GM20431 (cell line): ENCODE data around the gene NRG2.

Experiments used
- in situ Hi-C: fragments of 300-500 bp; cut with MseI, MboI; formaldehyde crosslinking; loops from one replicate; pipeline ENCODE4 v1.15.0; 2020; ENCODE audit warnings: low sequenced_read_pairs; ENCODE audit not compliant: unreplicated experiment

Gene NRG2

DNA sequence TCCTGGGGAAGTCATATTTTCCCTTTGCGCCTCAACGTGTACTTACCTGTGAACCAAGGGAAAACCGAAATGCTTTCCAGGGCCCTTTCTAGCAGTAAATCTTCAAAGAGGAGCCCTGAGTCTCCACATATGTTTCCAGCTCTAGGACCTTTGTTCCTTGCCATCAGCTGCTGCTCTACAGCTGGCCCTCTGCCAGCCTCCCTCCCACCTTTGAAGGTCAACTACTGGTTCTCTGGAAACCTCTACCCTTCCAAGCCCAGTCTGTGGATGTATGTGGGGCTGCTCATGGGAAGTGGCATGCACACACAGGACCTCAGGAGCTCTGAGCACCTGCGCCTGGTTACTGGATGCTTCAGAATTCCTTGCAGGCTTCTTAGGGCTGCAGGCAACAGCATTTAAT lies 130.3 kb downstream of the NRG2 start:
- in situ Hi-C loops = no loop called here

DNA sequence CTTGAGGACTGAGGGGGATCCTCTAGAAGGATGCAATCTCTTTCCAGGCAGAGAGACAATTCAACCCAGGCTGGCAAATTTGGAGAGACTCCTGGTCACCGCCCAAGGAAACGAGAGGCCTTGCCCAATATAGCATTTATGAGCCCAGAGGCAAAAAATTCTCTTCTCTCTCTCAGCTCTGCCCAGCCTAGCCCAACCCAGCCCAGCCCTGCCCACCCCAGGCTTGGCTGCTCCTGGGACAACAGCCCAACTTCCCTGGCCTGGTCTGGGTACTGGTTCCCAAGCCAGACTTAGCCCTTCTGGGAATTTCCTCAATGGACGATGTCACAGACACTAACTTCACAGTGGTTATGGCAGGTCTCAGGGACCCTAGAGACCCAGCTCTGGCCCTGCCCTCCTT lies 130.9 kb downstream of the NRG2 start:
- in situ Hi-C loops = no loop called here

DNA sequence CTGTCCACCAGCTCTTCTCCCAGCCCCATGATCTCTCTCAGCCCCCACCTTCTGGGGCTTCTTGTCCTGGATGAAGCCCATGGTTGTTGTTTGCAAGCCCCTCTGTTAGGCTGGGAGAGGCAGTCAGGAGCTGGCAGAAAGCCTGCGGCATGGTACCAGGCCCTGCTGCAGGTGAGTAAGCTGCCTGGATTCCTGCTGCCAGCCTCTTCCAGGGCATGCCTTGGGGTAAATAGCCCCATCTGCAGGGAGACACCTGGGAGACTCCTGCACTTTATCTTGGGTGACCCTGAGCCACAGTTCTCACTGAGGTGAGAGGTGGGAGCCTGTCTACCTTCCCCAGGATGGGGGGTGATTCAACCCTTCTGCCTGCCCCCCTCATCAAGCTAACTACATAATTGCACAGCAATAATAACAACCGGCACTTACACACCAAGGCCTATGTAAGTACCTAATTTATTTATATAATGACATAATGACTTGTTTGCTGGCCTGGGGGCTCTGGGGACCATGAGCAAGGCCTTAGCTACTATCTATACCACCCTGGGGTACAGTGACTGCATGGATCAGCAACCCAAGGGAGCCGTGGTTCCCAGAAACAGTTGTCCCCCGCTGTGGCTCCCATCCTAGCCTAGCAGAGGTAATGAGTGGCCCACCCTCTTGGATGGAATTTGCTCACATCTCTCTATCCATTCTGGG lies 131.5 kb downstream of the NRG2 start:
- in situ Hi-C loops = no loop called here

DNA sequence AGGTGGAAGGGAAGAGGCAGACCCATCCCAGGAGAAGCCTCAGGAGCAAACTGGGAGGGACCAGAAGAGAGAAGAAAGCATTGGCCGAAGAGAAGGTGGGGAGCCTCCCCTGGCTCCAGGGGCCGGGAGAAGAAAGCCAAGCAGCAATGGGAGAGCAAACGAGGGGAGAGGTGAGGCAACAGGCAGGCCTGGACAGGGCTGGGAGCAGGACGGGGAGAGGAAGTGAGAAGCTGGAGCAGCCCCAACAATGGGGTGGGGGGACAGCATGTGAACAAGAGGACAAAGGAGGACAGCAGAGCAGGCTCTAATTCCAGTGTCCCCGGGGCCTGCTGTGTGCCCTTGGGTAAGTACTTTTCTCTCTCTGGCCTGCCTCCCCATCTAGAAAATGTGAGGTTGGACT lies 132.2 kb downstream of the NRG2 start:
- in situ Hi-C loops = no loop called here

DNA sequence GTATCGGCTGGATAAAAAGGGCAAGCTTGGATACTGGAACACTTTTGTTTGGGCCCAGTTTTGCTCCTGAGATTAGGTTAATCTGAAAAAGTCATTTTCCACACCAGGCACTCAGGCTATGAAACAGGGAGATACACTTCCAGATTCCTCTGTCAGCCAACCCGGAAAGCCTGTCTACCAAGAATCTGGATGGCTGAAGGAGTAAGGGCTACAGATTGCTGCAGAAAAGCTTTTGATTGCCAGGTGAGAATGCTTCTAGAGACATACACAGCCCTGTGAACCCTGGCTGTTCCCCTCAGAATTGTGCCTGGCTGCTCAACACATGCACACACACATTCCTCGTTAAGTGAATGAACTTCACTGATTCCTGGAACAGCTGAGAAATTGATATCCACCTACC lies 133.1 kb downstream of the NRG2 start:
- in situ Hi-C loops = no loop called here

DNA sequence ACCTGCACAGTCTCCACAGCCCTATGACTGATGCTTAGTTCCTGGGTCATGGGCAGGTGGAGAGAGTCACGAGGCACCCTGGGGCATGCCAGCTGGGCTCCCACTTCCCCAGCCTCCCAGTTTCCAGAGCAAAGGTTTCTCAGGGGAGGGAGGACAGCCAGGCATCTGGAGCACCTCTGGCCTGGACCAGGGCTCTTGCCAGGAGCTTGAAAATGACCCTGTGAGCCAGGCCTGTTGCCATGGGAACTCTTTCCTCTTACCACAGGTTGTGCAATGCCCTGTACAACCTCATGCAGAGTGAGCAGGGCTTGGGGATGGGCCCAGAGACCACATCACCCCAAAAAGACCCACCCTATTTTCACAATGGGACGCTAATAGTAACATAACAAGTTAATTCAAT lies 134.3 kb downstream of the NRG2 start:
- in situ Hi-C loops = no loop called here

DNA sequence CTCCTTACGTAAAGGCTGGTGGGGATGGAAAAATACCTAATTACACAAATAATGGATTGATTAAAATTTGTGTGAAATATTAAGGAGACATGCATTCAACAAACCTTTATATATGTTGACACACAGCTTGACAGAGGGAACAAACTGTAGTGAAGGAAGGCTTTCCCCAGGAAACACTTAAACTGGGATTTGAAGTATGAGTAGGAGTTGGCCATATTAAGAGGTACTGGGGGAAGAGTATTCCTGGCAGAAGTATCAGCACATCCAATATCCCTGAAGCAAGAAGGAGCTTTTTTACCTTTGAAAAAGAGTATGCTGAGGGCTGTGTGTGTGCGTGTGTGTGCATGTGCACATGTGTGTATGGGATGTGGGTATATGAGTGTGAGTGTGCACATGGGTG lies 136.4 kb downstream of the NRG2 start:
- in situ Hi-C loops = no loop called here

DNA sequence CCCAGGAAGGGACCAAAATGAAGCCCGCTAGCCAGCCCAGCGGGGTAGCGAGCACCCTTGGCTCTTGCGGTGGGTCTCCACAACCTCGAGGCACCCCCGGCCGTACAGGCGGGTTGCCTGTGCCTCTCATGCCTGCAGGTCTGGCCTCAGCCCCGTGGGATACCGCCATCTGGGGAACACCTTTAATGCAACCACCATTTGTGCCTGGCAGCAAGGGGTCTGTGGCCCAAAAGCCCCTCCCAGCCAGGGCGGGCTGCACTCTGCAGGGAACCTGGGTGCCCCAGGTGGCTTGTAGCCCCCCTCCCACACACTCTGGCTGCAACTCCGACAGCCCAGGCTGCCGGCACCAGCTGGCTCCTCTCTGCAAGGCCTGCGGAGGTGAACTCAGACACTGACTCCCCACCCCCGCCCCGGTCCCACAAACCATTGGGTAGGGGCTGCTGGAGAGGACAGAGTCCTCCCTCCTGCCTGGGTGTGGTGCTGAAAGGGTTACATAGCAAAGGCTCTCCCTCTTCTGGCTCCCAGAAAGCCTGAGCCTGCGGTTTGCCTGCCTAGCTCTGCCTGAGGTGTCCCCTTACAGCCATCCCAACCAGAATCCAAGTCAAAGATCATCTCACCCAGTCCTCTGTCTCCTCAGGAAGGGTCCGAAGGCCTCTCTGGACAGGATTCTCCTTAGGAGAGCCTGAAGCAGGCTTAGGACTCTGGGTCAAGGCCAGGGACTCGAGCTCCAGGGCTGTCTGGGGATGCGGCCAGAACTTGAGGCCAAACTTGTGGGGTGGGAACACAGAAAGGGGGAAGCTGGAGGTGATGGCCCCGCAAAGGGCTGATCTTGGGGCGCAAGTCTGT lies 138.1 kb downstream of the NRG2 start:
- in situ Hi-C loops = no loop called here

DNA sequence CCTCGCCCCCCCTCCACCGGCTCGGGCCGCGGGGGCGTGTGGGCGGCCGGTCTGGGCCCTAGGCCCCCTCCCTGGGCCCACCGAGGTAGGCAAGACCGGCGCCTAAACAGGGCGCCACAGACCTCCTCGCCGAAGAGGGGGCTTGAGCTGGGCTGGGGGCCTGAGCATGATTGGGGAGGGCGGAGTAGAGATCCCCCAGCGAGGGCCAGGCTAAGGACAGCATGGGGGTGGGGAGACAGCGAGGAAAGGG lies 138.6 kb downstream of the NRG2 start:
- in situ Hi-C loops = no loop called here

DNA sequence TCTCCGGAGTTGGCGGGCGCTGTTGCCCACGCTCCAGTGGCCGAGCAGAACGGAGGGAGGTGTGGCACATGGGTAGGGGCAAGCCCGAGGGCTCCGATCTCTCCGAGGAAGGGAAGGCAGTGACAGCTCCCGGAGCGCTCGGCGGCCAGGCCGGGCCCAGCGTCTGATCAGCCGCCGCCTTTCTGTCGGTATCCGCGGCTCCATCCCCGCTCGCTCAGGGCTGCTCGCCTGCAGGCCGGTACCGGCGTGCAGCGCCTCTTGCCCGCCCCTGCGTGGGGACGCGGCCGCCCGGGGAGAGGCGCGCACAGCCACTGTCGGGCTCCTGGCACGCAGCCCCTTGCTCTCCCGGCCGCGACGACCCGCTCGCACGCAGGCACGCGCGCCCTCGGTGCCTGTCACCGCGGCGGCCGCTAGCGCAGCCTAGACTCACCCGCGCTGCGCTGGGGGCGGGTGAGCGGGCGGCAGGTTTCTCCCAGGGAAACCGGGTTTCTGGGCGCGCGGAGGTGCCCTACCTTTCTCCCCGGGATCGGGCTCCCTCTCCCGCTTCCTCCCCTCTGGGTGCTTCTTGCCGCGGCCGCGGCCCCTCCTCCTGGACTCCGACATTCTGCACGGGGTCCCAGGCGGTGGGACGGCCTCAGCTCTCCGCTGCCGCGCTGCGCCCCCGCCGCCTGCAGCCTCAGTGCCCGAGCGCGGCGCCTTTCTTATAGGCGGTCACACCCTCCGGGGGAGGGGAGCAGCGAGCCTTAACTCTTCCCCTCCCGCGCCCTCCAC lies 139.1 kb downstream of the NRG2 start:
- in situ Hi-C loops = no loop called here

DNA sequence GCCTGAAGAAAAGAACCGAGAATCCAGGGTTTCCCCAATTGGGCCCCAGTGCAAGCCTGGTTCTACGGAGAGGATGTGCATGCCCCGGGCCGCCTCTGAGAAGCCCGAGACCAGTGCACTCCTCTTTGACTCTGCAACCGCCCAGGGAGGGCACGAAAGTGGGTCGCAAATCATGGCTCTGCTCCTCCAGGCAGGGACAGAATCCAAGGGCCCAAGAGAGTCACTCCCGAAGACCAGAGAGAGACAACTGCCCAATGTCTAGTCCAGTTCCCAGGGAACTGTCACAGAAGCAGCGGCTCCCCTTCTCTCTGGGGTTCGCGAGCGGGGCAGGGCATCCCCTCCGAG lies 139.7 kb downstream of the NRG2 start:
- in situ Hi-C loops = no loop called here

DNA sequence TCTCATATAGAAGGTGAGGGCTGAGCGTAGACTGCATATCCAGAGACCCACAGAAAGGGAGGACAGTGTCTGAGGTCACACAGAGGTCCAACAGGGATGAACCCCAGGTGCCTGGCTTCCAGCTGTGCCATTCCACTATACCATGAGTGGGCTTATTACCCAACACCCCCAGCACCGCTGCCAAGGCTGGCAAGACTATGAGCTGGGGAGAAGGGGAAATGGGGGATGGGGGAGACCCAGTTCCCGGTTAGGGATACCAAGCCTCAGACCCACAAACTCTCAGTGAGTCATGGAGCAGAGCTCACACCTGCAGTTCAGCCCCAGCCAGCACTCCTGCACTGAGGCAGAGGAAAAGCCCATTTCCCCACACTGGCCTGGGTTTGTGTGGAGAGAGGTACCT lies 141.1 kb downstream of the NRG2 start:
- in situ Hi-C loops = no loop called here

DNA sequence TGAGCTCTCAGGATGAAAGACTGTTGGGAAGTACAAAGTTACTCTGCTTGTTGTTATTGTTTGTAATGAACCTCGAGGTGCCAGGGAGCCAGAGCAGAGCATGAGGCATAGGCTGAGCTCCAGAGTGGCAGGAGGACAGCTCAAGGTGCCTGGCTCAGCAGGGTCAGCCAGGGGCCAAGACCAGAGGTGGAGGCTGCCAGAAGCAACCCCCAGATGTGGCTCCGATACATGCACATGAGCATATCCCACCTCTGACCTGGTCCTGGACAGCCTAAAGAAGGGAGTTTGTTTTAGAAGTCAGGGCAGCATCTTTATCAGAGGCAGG lies 141.9 kb downstream of the NRG2 start:
- in situ Hi-C loops = no loop called here

DNA sequence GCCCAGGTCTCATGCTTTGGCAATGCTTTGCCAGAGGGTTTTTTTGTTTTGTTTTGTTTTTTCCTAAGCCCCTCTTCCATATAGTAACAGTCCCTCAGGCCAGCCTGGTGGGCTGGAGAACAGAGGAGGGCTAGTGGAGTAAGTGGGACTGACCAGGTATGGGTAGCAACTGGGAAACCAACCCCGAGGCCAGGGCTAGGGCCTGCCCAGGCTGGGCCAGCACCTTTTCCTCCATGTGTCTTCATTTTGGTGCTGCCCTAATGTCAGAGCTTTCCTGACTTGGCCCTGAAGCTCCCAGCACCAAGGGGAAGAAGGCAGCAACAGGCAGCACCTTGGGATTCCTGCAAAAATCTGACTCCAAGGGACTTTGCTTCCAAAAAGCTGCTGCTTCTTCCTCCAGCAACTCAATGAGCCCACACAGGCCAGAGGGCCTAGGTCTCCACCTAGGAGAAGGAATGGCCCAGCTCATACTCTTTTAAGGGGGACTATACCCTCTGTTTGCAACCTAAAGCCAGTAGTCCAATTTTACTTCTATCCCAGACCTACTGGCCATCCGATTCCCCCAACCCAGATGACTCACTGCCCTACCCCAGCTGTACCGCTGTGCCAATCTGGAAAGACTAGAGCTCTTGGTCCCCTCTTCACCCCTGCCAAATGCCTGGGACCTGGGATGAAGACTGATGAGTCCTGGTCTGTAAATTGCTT lies 142.4 kb downstream of the NRG2 start:
- in situ Hi-C loops = no loop called here

DNA sequence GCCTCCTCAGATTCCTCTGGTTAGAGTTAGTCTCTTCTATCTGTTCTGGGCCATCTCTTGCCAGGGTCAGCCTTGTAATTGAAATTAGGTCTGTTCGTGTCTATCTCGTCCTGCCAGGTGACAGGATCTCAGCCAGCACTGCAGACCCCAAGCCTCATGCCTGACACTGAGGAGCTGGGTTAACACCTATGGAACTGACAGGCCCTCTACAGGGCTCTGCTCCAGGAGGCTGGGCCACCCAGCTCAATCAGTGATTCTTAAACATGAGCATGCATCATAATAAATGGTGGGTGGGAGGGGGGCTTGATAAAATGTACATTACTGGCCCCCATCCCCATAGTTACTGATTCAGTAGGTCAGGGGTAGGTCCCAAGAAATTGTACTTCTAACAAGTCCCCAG lies 144.1 kb downstream of the NRG2 start:
- in situ Hi-C loops = no loop called here

DNA sequence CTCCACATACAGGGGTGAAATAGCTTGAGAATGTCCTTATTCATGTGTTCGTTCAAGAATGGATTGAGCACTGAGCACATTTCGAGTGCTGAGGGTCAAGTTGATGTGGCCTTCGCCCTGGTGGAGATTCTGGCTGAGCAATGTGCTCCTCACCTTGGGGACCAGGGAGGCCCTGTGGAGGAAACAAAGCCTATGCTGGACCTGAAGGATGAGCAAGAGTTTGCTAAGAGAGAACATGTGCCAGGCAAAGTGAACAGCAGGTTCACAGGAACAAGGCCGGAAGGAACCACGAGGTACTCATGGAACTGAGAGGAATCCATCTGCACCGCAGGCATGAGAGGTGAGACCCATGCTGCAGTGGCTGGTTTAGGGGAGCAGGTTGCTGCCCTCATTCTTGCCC lies 145.1 kb downstream of the NRG2 start:
- in situ Hi-C loops = no loop called here

DNA sequence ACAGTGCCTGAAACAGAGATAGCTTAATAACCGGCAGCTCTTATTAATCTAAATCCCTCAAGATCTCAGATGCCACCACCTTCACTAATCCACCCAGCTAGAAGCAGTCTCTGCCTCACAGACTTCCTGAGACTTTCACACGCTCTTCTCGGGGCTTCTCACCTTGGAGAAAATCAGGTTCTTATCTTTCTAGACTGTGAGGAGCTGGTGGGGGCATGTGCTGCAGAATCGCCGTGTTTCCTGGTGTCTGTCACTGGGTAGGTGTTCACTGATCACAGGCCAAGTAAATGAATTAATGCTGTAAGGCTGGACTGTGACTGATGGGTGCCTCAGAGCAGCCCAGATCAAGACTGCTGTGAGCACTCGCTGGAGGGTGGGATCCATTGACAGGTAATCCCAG lies 145.8 kb downstream of the NRG2 start:
- in situ Hi-C loops = no loop called here

DNA sequence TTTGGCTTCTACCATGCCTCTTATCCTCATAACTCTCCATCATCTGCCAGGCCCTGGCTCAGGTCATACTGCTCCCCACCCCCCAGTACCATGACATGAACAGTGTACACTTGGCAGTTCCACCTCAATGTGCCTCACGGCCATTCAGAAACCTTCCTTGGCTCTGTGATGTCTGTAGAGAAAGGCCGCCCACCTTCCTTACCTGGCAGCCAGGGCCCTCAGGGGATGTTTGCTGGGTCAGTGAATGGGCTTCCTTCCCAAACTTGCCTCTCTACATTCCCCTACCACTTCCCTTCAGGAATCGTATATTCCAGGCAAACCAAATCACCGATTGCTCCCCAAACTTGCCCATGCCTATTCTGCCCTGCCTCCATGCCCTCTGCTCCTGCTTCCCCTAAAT lies 146.4 kb downstream of the NRG2 start:
- in situ Hi-C loops = no loop called here

DNA sequence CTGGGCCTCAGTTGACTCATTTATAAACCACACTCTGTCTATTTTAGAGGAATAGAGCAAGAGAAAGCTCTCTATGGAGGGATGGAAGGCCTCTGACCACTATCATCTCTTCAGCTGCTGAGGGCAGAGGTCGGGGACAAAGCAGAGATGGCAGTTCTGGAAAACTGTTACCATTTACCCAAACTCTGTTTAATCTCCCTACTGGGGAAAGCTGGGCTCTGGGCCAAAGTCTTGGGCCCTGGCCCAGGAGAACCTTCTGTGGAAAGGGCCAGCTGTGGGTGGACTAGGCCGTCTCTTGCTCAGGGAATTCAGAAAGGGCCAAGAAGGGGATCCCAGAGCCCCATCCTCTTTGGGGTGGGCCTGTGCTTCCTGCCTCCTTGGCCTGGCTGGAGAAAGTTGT lies 147.5 kb downstream of the NRG2 start:
- in situ Hi-C loops = no loop called here

DNA sequence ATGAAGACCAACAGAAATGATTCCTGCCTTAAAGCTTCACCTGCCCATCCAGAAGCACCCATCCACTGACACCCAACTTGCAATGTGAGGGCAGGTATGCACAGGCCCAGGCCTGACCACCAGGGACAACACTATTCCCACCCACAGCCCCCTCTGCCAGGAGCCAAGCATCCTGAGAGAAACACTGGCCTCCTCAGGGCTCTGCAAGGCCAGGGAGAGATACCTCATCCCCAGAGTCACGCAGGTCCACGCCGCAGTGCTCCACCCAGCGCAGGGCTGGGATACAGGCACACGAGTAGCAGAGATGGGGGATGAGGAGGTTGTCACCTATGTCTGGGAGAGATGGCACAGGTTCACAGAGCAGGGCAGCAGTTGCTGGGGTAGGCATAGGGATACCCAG lies 148.1 kb downstream of the NRG2 start:
- in situ Hi-C loops = no loop called here

DNA sequence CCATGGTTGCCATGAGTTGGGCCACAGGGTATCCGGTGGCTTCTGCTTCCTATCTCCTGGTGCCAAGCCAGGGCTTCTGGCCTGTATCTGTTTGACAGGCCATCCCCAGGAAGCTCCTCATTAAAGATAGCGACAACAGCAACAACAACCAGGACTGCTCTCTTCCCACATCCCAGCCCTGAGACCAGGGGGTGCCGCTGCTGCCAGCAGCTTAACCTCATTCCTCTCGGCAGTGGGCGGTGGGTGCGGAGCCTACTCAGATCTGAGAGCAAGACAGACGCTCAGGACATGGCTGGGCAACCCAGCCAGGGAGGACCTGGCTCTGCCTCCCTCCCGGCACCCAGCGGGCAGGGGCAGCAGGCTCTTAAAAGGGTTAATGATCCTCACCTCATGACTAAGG lies 149.2 kb downstream of the NRG2 start:
- in situ Hi-C loops = no loop called here
